ENCODE data around the gene RASGEF1C.

The RASGEF1C gene

DNA sequence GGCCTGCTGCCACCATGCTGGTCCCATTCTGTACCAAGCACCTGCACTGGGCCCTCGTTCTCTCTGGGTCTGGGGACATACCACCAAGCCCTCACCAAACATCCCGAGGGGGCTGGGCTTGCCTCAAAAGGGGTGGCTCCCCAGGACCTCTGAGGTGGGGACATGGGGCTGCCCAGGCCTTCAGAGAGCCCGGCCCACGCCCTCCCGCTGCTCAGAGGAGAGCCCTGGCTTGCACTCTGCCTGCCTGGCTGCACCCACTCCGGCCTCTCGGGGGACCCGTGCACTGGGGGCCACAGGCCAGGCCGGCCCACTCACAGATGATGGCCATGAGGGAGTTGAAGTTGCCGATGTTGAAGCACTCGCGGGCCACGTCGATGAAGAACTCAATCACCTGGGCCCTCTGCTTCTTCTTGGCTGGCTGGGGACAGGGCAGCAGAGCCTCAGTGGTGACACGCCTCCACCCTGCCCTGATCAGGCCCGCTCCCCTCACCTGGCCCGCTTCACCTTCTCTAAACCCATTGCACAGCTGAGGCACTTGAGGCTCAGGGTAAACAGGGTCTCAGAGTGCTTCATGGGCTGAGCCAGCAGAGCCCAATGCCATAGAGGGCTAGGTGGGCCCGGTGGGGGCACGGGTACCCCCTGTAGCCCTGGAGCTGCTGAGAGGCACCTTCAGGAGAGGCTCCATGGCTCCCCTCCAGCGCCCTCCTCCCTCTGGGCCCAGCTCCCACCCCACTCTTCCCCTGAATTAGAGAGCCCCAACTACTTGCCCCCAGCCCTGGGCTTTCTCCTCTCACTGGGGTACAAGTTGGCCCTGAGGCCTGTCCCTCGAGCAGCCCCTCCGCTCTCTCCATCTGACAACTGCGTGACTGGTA, 89.7 kb downstream of the RASGEF1C start:
- H3K27ac ChIP-seq (ENCODE audit: low read depth, low read length), result no peak overlapping the region
- H3K9ac ChIP-seq (ENCODE audit: low read length), result no peak overlapping the region
- no peak overlapping the region for H2AFZ ChIP-seq (ENCODE audit: low read depth, low read length, severe bottlenecking)
- no peaks in the 10 kb centered on the region for H3K79me2 ChIP-seq (ENCODE audit: insufficient read depth, low read length)
- 0 out of 2 replicates have a peak, but pooled peaks cover 5% of the 10 kb centered on the region for H4K20me1 ChIP-seq (ENCODE audit: low read depth, low read length)
- no peaks in the 10 kb centered on the region for H3F3A ChIP-seq (ENCODE audit: insufficient read depth)
- H3K4me2 ChIP-seq (ENCODE audit: low read depth, low read length, poor library complexity, severe bottlenecking), result no peak overlapping the region
- TF ChIP-seq, protein P1, sequence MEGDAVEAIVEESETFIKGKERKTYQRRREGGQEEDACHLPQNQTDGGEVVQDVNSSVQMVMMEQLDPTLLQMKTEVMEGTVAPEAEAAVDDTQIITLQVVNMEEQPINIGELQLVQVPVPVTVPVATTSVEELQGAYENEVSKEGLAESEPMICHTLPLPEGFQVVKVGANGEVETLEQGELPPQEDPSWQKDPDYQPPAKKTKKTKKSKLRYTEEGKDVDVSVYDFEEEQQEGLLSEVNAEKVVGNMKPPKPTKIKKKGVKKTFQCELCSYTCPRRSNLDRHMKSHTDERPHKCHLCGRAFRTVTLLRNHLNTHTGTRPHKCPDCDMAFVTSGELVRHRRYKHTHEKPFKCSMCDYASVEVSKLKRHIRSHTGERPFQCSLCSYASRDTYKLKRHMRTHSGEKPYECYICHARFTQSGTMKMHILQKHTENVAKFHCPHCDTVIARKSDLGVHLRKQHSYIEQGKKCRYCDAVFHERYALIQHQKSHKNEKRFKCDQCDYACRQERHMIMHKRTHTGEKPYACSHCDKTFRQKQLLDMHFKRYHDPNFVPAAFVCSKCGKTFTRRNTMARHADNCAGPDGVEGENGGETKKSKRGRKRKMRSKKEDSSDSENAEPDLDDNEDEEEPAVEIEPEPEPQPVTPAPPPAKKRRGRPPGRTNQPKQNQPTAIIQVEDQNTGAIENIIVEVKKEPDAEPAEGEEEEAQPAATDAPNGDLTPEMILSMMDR (IDR thresholded peaks at IDR 0.05; ENCODE audit: insufficient read depth, low read length, poor library complexity, severe bottlenecking), result no peak
- no peak for TF ChIP-seq EZH2phosphoT487 (conservative IDR thresholded peaks at IDR 0.05; ENCODE audit: low read length)
- H3K9me2 ChIP-seq (replicated peaks; ENCODE audit: insufficient read depth, low read length), result no peaks in the 10 kb centered on the region
- no peaks in the 10 kb centered on the region for H3K36me3 ChIP-seq (ENCODE audit: low read length)
- H3K27me3 ChIP-seq (ENCODE audit: low read length), result no peaks in the 10 kb centered on the region
- H3K9me3 ChIP-seq (ENCODE audit: insufficient read depth, low read length), result no peaks in the 10 kb centered on the region
- H3K4me3 ChIP-seq (ENCODE audit: insufficient read depth, low read length, poor library complexity, severe bottlenecking), result no peak overlapping the region

DNA sequence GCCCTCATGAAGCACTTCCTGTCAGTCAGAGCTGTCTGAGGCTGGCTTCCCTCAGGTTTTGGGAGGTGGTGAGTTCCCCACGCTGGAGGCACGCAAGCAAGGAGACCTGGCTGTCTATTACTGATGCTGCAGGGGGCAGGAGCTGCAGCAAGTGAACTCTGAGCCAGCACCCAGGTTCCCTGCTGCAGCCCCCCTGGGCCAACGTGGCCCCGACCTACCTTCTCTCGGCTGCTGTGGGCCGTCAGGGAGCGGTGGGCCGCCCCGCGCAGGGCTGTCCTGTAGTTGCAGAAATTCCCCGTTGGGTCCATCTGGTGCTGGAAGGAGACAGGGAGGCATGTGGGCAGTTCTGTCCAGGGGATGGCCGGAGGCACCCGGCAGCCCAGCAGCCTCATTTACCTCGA, 90.6 kb downstream of the RASGEF1C start:
- 0 out of 2 replicates have a peak, but pooled peaks cover 4% of the 10 kb centered on the region for H4K20me1 ChIP-seq (ENCODE audit: low read depth, low read length)
- no peak overlapping the region for H3K9ac ChIP-seq (ENCODE audit: low read length)
- H3K27me3 ChIP-seq (ENCODE audit: low read length), result no peaks in the 10 kb centered on the region
- H3K27ac ChIP-seq (ENCODE audit: low read depth, low read length), result no peak overlapping the region
- H3K4me2 ChIP-seq (ENCODE audit: low read depth, low read length, poor library complexity, severe bottlenecking), result no peak overlapping the region
- no peak overlapping the region for H2AFZ ChIP-seq (ENCODE audit: low read depth, low read length, severe bottlenecking)
- H3K9me2 ChIP-seq (replicated peaks; ENCODE audit: insufficient read depth, low read length), result no peaks in the 10 kb centered on the region
- H3F3A ChIP-seq (ENCODE audit: insufficient read depth), result no peaks in the 10 kb centered on the region
- H3K4me3 ChIP-seq (ENCODE audit: insufficient read depth, low read length, poor library complexity, severe bottlenecking), result no peak overlapping the region
- H3K9me3 ChIP-seq (ENCODE audit: insufficient read depth, low read length), result no peaks in the 10 kb centered on the region
- TF ChIP-seq, protein P1 (IDR thresholded peaks at IDR 0.05; ENCODE audit: insufficient read depth, low read length, poor library complexity, severe bottlenecking), result no peak
- TF ChIP-seq EZH2phosphoT487 (conservative IDR thresholded peaks at IDR 0.05; ENCODE audit: low read length), result no peak
- H3K36me3 ChIP-seq (ENCODE audit: low read length), result no peaks in the 10 kb centered on the region
- no peaks in the 10 kb centered on the region for H3K79me2 ChIP-seq (ENCODE audit: insufficient read depth, low read length)

DNA sequence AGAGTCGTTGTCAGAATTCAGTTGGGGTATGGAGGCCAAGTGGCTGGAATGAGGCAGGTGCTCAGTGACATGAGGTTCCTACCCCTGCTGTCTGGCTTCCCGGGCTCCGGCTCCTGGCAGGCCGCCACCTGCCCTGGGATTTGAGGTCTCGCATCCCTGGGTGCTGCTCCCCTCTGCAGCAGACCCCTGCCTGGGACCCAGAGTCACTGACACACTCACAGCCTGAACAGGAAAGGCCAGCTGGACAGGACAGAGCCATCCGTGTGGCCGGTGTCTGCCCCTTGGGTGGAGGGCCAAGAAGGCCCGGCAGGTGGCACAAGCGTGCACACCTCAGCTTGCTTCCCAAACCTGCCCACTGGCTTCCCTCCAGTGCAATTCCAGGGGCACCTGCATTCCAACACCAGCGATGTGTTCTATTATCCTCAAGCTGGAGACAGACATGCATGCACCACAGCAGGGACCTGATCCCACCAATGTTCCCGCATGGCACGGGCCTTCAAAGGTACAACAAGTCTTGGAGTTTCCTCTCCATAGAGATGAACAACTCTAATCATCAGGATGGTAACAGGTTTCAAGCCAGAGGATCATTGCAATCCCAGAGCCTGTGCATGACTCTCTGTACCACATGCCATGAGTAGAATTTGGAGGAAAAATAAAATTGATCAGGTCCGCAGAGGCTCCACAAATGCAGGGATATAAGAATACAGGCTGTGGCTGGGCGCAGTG, 91.8 kb downstream of the RASGEF1C start:
- no peak overlapping the region for H3K27ac ChIP-seq (ENCODE audit: low read depth, low read length)
- TF ChIP-seq, protein P1 (IDR thresholded peaks at IDR 0.05; ENCODE audit: insufficient read depth, low read length, poor library complexity, severe bottlenecking), result no peak
- TF ChIP-seq EZH2phosphoT487 (conservative IDR thresholded peaks at IDR 0.05; ENCODE audit: low read length), result no peak

More for the DNA sequence above, 91.8 kb downstream of the RASGEF1C start:
- H3K36me3 ChIP-seq (ENCODE audit: low read length), result no peaks in the 10 kb centered on the region
- no peaks in the 10 kb centered on the region for H3K9me2 ChIP-seq (replicated peaks; ENCODE audit: insufficient read depth, low read length)
- H4K20me1 ChIP-seq (ENCODE audit: low read depth, low read length), result no peaks in the 10 kb centered on the region
- H3K27me3 ChIP-seq (ENCODE audit: low read length), result no peaks in the 10 kb centered on the region
- H3K4me3 ChIP-seq (ENCODE audit: insufficient read depth, low read length, poor library complexity, severe bottlenecking), result no peak overlapping the region
- H2AFZ ChIP-seq (ENCODE audit: low read depth, low read length, severe bottlenecking), result no peak overlapping the region
- H3K9me3 ChIP-seq (ENCODE audit: insufficient read depth, low read length), result no peaks in the 10 kb centered on the region
- H3F3A ChIP-seq (ENCODE audit: insufficient read depth), result no peaks in the 10 kb centered on the region
- H3K79me2 ChIP-seq (ENCODE audit: insufficient read depth, low read length), result no peaks in the 10 kb centered on the region
- H3K4me2 ChIP-seq (ENCODE audit: low read depth, low read length, poor library complexity, severe bottlenecking), result no peak overlapping the region
- H3K9ac ChIP-seq (ENCODE audit: low read length), result no peak overlapping the region
